T-helper 2 cell treated with Interferon-gamma antibody and Interleukin-4, amounts not matched to agents 100 ng/mL and 5 ng/mL, for 36 hours (primary cell): ENCODE measurements around the gene HMGXB4. TPM values are rescaled to one million over a fixed set of nuclear protein-coding genes. Genes with fewer than 3 reads are reported as not detected.

Experiments
- intact Hi-C: fragments of 100-400 bp; cut with micrococcal nuclease; formaldehyde crosslinking; loops from one replicate; pipeline ENCODE4 v1.15.1; 2023
- total RNA-seq: library from RNA; stranded (reverse); gene quantifications from 2 replicates; pipeline ENCODE4 v1.2.3, GENCODE V29; 2022

HMGXB4 gene
- total RNA-seq, 1 donor from 2014 or later: 39.8 TPM

DNA sequence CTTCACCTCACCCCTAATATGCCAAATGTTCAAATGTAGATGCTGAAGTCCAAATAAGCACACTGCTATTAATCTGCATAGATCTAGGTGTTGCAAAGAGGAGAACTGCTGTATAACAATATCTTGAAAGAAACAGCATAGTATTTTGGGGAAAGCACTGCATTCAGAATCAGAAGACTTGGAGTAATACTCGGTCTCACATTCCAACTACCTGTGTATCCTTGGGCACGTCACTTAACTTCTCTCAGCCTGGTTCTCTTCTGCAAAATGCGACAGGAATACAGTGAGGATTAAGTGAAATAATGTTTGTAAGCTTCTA, 332 bp upstream of the HMGXB4 start:
- intact Hi-C loops: loop anchor here (1.0 kb wide), 2 partner anchors 26 to 43 kb away; no protein-coding TSS in a partner anchor

DNA sequence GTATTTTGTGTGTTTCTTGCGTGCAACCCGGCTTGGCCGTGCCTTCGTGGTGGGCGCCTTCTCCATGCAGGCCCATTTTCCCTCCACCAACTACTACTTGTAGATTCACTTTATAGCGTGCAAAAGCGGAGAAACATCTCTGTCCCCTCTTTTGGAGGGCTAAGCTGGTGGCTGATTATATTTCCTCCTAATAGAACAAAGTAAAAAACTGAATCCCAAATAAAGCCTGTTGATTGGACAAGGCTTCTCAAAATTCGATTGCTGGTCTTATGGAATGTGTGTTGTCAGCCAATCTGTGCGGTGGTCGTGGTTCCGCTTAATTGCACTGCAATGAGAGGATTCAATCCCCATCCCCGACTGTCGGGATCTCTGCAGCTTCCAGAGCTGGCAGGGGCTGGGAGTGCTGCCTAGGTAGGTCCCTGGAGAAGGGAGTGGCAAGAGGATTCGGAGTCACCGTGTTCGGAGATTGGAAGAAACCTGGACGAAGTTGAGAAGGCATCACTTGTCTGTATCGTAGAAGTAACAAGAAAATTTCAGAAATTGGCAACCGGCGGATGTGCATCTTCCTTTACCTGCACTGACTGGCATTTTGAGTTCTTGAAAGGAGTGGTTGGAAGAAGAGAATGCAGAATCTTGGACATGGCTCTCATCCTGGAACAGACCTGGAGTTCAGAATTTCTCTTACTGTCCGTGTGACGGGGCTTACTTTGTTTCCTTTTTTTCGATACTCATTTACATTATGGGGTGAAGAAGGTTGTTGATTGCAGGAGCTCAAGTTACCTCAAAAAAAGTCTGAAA, 1.1 kb downstream of the HMGXB4 start:
- intact Hi-C loops: no loop called here

DNA sequence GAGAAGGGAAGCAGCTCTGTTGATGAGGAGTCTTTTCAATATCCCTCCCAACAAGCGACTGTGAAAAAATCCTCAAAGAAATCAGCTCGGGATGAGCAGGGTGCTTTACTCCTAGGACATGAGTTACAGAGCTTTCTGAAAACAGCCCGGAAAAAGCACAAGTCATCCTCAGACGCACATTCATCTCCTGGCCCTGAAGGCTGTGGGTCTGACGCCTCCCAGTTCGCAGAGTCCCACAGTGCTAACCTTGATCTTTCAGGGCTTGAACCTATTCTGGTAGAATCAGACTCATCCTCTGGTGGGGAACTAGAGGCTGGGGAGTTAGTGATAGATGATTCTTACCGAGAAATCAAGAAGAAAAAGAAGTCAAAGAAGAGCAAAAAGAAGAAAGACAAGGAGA, 7.7 kb downstream of the HMGXB4 start:
- intact Hi-C loops: no loop called here

DNA sequence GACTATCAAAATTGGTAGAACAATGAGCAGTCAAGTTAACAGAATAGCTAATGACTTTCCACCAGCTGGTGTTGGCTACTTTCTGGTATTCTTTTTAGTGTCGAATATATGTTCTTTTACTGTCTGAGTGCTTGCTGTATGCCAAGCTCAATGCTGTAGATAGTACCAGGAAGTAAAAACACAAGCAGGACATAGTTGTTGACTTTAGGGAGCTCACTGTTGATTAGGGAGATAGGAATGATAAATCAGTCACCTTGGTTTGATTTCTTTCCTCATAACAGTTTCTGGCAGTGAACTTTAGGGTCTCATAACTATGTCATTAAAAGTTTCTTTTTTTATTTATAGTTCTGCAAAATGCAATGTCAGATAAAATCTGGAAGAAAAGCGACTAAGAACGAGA, 9.0 kb downstream of the HMGXB4 start:
- intact Hi-C loops: no loop called here

- intact Hi-C loops: no loop called here
Observed at GRCh38 chr22:35269630-35270029, 12.3 kb downstream of the HMGXB4 start.

DNA sequence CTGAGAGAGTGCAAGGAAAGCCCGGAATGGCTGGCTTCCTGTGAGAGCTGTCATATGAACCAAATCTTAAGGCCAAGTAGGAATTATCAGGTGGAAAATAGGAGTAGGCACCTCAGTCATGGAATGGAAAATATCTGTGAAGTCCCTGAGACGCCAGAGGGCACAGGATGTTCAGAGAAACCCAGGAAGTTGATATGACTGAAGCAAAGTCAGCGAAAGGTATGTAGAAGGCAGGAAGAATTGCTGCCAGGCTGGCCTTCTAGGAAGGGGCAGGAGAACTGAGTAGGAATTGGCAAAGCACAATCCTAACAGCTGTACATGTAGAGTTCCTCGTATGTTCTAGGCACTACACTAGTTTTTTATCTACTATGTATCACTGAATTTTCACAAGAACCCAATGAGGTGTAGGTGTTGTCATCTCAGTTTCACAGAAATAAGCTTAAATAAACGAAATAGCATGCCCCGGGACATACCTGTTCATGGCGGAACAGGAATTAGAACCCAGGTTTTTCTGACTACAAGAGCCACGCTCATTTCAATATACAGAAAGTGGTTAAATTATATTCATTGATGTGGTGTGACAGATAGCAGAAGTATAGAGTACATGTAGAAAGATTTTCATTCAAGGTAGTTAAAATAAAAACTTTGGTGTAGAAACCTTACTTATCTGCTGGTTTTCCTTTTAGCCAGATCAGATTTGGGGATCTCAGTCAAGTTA, 17.0 kb downstream of the HMGXB4 start:
- intact Hi-C loops: loop anchor here (1.0 kb wide), 1 partner anchor 15 kb away; no protein-coding TSS in a partner anchor

DNA sequence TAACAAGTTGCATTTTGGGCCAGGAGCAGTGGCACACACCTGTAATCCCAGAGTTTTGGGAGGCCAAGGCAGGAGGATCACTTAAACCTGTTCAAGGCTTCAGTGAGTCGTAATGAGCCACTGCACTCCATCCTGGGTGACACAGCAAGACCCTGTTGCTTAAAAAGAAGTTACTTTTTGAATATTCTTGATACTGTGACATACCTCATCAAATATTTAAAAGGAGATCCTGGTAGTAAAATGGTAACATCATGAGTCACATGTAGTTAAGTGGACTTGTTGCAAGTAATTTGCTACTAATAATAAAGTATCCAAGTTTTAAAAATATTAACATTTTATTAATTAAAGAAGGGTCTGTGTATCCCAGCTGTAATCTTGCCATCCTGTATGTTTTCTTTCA, 18.3 kb downstream of the HMGXB4 start:
- intact Hi-C loops: no loop called here

- intact Hi-C loops: loop anchor here (1.0 kb wide), 1 partner anchor 23 kb away; the partner anchor contains the start of gene TOM1
Observed at GRCh38 chr22:35276019-35276418, 18.7 kb downstream of the HMGXB4 start.

DNA sequence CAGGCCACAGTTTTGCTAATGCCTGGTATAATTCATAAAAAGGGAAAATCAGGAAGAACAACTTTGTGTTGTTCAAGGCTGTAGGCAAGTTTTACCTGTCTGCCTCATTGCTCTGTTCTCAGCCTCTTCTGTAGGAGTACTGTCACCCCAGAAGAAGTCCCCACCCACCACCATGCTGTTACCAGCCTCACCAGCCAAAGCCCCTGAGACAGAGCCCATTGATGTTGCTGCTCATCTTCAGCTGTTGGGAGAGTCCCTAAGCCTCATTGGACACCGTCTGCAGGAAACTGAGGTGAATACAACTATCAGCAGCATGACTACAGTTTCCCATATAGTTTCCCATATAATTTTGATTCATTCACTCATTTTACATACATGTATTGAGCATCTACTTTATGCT, 30.8 kb downstream of the HMGXB4 start:
- intact Hi-C loops: no loop called here

DNA sequence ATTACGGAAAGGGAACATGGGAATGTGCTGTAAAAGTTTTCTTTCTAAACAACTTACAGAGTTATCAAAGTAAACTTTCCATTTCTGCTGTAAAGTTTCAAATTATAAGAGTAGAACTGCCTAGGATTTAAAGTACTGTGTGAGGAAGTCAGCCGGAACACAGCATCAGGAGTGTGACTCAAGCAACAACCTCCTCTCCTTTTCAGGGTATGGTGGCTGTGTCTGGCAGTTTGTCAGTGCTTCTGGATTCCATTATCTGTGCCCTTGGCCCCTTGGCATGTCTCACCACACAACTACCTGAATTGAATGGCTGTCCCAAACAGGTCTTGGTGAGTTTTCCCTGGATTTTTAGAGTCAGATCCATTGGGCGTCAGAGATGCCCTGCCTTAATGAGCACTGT, 35.5 kb downstream of the HMGXB4 start:
- intact Hi-C loops: no loop called here

DNA sequence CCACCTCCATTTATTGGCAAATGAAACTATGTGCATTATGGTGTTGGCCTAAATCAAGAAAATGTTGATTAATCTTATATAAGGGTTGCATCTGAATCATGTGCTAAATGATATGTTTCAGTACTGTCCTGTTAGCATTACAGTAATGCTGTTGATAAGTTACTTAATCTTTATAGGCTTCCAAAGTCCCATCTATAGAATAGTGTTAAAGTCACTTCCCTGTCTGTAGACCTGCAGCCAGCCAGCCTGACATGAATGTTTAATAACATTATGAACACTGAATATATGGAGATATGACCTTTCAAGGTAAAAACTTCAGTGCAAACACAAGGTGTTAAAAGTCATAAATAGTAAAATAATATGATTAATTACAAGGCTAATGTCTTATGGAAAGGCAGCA, 38.8 kb downstream of the HMGXB4 start:
- intact Hi-C loops: no loop called here

DNA sequence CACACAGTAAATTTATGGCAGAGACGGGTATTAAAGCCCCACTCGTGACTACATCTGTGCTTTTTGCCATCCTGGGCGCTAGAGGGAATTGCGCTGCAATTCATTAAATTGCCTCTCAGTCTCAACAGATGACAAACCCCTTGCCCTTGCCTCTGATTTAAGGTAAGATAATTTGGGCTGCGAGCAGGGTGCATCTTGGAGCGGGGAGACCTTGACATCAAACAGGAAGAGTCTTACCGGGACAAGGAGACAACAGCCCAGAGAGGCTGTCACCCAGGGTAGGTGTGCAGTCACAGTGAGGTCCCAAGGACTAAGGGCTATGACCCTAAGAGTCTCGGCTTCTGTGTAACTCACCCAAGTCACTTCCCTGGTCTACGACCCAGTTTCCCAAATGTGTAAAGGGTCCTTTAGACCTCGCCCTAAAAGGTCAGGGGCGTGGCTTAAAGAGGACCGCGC, 42.0 kb downstream of the HMGXB4 start:
- intact Hi-C loops: loop anchor here (1.0 kb wide), 1 partner anchor 23 kb away; no protein-coding TSS in a partner anchor

- intact Hi-C loops: loop anchor here (1.0 kb wide), 3 partner anchors 9 to 43 kb away; partner anchors contain the start of gene HMGXB4
Observed at GRCh38 chr22:35299673-35300499, 42.6 kb downstream of the HMGXB4 start, which contains the start of gene TOM1. TOM1 (plus strand) TSS chr22:35299894; CDS start chr22:35299929, 35 bp downstream.

GRCh38 chr22:35301372-35301874, 44.1 kb downstream of the HMGXB4 start:
- intact Hi-C loops: no loop called here

DNA sequence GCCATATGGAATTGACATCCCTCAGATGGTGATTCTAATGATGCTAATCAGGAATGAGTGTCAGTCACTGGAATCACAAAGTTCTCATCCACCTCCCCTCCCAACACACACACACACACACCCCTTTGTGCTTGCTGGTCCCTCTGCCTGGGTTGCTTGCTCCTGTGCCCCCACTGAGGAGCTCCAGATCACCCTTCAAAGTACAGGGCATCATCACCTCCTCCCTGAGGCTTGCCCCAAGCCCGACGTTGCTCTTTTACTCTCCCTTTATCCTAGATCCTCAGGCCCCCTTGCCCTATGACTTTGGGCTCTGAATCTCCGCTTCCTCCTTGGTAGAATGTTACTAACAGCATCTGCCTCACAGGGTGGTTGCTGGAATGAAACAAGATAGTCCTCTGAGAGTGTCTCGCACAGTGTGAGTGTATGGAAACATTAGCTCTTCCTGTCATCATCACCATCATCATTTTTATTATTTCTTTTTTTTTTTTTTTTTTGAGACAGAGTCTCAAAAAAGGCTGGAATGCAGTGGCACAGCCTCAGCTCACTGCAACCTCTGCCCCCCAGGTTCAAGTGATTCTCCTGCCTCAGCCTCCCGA, 45.8 kb downstream of the HMGXB4 start:
- intact Hi-C loops: no loop called here

DNA sequence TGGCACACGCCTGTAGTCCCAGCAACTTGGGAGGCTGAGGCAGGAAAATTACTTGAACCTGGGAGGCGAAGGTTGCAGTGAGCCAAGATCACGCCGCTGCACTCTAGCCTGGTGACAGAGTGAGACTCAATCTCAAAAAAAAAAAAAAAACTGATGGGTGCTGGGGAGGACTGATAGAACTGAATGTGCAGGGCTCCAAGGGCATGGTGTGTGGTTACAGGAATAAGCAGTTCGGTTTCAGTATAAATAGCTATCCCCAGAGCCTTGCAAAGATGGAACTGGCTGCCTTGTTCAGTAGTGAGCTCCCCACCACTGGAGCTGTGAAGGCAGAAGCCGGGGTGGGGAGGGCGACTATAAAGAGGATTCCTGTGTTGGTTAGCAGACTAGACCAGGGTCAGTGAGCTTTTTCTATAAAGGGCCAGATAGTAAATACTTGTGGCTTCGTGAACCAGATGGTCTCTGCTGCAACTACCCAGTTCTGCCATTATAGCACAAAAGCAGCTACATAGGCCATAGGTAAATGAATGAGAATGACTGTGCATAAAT, 48.3 kb downstream of the HMGXB4 start:
- intact Hi-C loops: no loop called here

- intact Hi-C loops: no loop called here
Observed at GRCh38 chr22:35306350-35306967, 49.2 kb downstream of the HMGXB4 start.

DNA sequence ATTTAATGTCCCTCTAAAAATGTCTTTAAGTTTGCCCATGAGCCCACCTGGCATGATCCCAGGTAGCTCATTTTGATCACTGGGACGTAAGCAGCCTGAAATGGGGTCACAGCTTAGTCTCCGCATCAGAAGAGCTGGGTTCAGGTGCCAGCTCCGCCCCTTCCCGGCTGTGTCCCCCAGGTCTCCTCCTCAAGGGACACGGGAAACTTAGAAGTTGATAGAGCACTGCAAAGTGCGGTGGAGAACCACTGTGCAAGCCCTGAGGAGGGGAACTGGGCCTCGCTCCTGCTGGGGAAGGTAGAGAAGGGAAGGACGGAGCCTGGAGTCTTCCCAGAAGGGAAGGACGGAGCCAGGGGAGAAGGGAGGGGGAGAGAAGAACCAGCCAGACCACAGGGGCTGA, 50.1 kb downstream of the HMGXB4 start:
- intact Hi-C loops: no loop called here

DNA sequence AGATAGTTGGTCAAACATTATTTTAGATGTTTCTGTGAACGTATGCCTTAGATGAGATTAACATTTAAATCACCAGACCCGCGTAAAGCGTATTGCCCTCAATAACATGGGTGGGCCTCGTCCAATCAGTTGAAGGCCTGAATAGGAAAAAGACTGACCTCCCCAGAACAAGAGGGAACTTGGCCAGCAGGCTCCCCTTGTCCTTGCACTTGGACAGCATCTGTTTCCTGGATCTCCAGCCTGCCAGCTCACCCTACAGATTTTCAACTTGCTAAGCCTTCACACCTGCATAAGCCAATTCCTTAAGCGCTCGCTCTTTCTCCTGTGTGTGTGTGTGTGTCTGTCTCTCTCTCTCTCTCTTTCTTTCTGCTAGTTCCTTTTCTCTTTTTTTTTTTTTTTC, 50.6 kb downstream of the HMGXB4 start:
- intact Hi-C loops: no loop called here

DNA sequence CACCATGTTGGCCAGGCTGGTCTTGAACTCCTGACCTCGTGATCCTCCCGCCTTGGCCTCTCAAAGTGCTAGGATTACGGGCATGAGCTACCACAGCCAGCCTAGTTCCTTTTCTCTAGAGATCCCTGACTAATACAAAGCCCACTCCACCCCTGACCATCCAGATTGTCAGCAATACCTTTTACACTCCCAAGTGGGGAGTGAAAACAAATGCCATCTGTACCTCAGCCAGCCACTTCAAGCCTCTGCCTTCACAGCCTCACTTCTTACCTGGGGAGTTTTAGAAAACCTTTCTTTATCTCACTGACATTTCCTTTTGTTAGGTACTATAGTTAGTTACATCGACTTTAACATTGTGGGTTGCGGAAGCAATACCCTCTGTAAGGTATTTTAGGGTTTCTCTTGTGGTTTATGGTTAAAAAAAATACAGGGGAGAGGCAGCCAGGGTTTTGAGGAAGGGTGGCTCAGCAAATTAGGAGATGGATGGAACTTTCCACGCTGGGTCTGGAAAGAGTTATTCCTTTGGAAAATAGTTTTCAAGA, 51.3 kb downstream of the HMGXB4 start:
- intact Hi-C loops: loop anchor here (1.0 kb wide), 1 partner anchor 8 kb away; no protein-coding TSS in a partner anchor
